GM12891 (cell line): ENCODE measurements around the gene SPTLC2.
"Not testable (repeated sequence)": the region's sequence is repeated elsewhere in the genome, so short reads cannot be mapped to it uniquely, and the experiment has no call there.

Experiments used
- DNase-seq: peaks from one replicate; pipeline ENCODE4 v3.0.0; 2011; ENCODE audit warnings: low spot score; ENCODE audit not compliant: insufficient read length
- FAIRE-seq: peaks from 2 replicates; lab custom pipeline; 2011; peaks lifted over from hg19 to GRCh38; lab: Jason Lieb, UNC
- PAX5 ChIP-seq: IDR thresholded peaks from 2 replicates; pipeline ENCODE4 v1.6.1; 2011; ENCODE audit warnings: low read length, moderate library complexity, mild to moderate bottlenecking; ENCODE audit not compliant: insufficient read depth, severe bottlenecking
- POLR2A ChIP-seq: IDR thresholded peaks from 2 replicates; pipeline ENCODE4 v1.6.1; 2011; ENCODE audit warnings: low read depth, low read length, control low read depth
- POLR2AphosphoS5 ChIP-seq: IDR thresholded peaks from 2 replicates; pipeline ENCODE4 v1.6.1; 2011; ENCODE audit warnings: low read depth, low read length, control low read depth
- POU2F2 ChIP-seq: IDR thresholded peaks from 2 replicates; pipeline ENCODE4 v1.6.1; 2011; ENCODE audit warnings: low read depth, mild to moderate bottlenecking, control low read depth, low read length, moderate library complexity
- SPI1 ChIP-seq: IDR thresholded peaks from 2 replicates; pipeline ENCODE4 v1.6.1; 2011; ENCODE audit warnings: low read depth, low read length, control low read depth
- TAF1 ChIP-seq: IDR thresholded peaks from 2 replicates; pipeline ENCODE4 v1.6.1; 2011; ENCODE audit warnings: low read depth, low read length, control low read depth

SPTLC2 gene

GRCh38 chr14:77590845-77591485 is 25.5 kb downstream of the SPTLC2 start:
- no peak for TF ChIP-seq POU2F2
- TF ChIP-seq POLR2A, result no peak
- no peak for TF ChIP-seq TAF1
- TF ChIP-seq PAX5, result no peak
- TF ChIP-seq POLR2AphosphoS5, result no peak
- peak; percentile 55 for FAIRE-seq
- DNase-seq, result no peak

GRCh38 chr14:77589099-77589498 is 27.3 kb downstream of the SPTLC2 start:
- TF ChIP-seq PAX5 (no peak), SPI1 (peak; percentile 50; the same call in 1 of the 2 replicates)
- DNase-seq (no peak), FAIRE-seq (no peak)

- FAIRE-seq, result peak; percentile 47
- not testable (repeated sequence) for DNase-seq
- peak; percentile 62 for TF ChIP-seq PAX5
Observed at GRCh38 chr14:77588411-77589025, 27.9 kb downstream of the SPTLC2 start.

- FAIRE-seq (no peak), DNase-seq (no peak)
- TF ChIP-seq SPI1, result no peak
- no peak for TF ChIP-seq TAF1
- no peak for TF ChIP-seq POU2F2
- TF ChIP-seq PAX5, result no peak
- no peak for TF ChIP-seq POLR2A
- no peak for TF ChIP-seq POLR2AphosphoS5
Observed at GRCh38 chr14:77585385-77585784, 31.1 kb downstream of the SPTLC2 start.

- no peak for FAIRE-seq
- TF ChIP-seq PAX5 (no peak), POLR2A (no peak), TAF1 (no peak), SPI1 (no peak), POLR2AphosphoS5 (no peak), POU2F2 (no peak)
- no peak for DNase-seq
Observed at GRCh38 chr14:77584809-77585208, 31.6 kb downstream of the SPTLC2 start.

- FAIRE-seq, result no peak
- no peak for TF ChIP-seq POLR2AphosphoS5
- TF ChIP-seq TAF1, result no peak
- no peak for TF ChIP-seq POLR2A
- no peak for TF ChIP-seq SPI1
- TF ChIP-seq POU2F2, result no peak
- no peak for TF ChIP-seq PAX5
- no peak for DNase-seq
Observed at GRCh38 chr14:77583657-77584056, 32.8 kb downstream of the SPTLC2 start.

- no peak for DNase-seq
- TF ChIP-seq PAX5 (no peak), POU2F2 (no peak), SPI1 (no peak), TAF1 (no peak), POLR2AphosphoS5 (no peak), POLR2A (no peak)
- FAIRE-seq, result no peak
Observed at GRCh38 chr14:77582511-77582910, 33.9 kb downstream of the SPTLC2 start.

- no peak for TF ChIP-seq POLR2AphosphoS5
- no peak for TF ChIP-seq SPI1
- no peak for TF ChIP-seq PAX5
- TF ChIP-seq POU2F2, result no peak
- no peak for TF ChIP-seq TAF1
- no peak for TF ChIP-seq POLR2A
- FAIRE-seq, result peak; percentile 88
- peak; percentile 17 for DNase-seq
Observed at GRCh38 chr14:77580964-77581505, 35.4 kb downstream of the SPTLC2 start.

GRCh38 chr14:77580477-77580876 is 36.0 kb downstream of the SPTLC2 start:
- FAIRE-seq (no peak), DNase-seq (no peak)
- no peak for TF ChIP-seq PAX5
- TF ChIP-seq SPI1, result no peak
- no peak for TF ChIP-seq TAF1
- no peak for TF ChIP-seq POLR2AphosphoS5
- TF ChIP-seq POU2F2, result no peak
- no peak for TF ChIP-seq POLR2A
